RWPE1 (cell line): Measurements from ENCODE around the gene ARHGAP27.

ENCODE experiments used
- CTCF ChIA-PET: fragments of 350-600 bp; sonication (Branson Sonifier 250); formaldehyde crosslinking; extraction: SDS; loops from one replicate; lab custom pipeline; 2021; lab: Yijun Ruan, JAX
- POLR2A ChIA-PET: fragments of 400-600 bp; formaldehyde crosslinking; extraction: SDS; loops from one replicate; lab custom pipeline; 2020; ENCODE audit warnings: antibody characterized with exemption; ENCODE audit not compliant: low non-redundant PET; lab: Yijun Ruan, JAX
- DNase-seq: peaks from one replicate; pipeline ENCODE4 v3.0.0; 2012; ENCODE audit warnings: low spot score
- H3K27ac ChIP-seq: fragments of 450-650 bp; 2 replicates; pipeline ENCODE4 v1.5.1; 2017
- TF ChIP-seq, protein P1 (sequence below): fragments of 450-650 bp; conservative IDR thresholded peaks from 2 replicates; pipeline ENCODE4 v1.5.1; 2017; ENCODE audit warnings: low read depth, mild to moderate bottlenecking

Gene ARHGAP27

GRCh38 chr17:45357364-45357997 lies 75.2 kb downstream of the ARHGAP27 start:
- no peak overlapping the region for H3K27ac ChIP-seq
- TF ChIP-seq, protein P1, sequence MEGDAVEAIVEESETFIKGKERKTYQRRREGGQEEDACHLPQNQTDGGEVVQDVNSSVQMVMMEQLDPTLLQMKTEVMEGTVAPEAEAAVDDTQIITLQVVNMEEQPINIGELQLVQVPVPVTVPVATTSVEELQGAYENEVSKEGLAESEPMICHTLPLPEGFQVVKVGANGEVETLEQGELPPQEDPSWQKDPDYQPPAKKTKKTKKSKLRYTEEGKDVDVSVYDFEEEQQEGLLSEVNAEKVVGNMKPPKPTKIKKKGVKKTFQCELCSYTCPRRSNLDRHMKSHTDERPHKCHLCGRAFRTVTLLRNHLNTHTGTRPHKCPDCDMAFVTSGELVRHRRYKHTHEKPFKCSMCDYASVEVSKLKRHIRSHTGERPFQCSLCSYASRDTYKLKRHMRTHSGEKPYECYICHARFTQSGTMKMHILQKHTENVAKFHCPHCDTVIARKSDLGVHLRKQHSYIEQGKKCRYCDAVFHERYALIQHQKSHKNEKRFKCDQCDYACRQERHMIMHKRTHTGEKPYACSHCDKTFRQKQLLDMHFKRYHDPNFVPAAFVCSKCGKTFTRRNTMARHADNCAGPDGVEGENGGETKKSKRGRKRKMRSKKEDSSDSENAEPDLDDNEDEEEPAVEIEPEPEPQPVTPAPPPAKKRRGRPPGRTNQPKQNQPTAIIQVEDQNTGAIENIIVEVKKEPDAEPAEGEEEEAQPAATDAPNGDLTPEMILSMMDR = no peak
- POLR2A ChIA-PET = no interaction called here
- no peak for DNase-seq
- CTCF ChIA-PET = no interaction called here

DNA sequence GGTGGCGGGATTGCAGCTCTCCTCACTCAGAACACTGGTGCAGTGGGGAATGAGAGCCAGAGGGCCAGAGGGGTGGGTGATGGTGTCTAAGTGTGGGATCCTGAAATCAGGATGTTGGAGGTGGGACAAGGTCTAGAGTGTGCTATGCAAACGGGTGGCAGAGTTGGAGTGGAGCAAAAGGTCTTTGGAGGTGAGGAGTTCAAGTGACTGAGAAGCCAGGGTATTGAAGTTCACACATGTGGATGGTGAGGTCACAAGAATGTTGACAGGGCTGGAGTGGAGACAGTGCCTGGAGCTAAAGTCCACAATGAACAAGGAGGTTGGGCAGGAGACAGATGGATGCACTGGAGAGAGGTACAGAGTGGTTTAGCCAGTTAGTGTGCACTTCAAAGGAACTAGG lies 77.6 kb downstream of the ARHGAP27 start:
- DNase-seq = no peak
- H3K27ac ChIP-seq = no peak overlapping the region
- ChIA-PET POLR2A (interaction anchor here (0.6 kb wide), 1 partner anchor 1363 kb away, joined by 8 read pairs; no protein-coding TSS in a partner anchor), CTCF (no interaction called here)
- TF ChIP-seq, protein P1 = no peak

- TF ChIP-seq, protein P1 = no peak
- H3K27ac ChIP-seq = no peak overlapping the region
- no peak for DNase-seq
- ChIA-PET CTCF (no interaction called here), POLR2A (no interaction called here)
These were observed 79.6 kb downstream of the ARHGAP27 start for GRCh38 chr17:45353043-45353442.

DNA sequence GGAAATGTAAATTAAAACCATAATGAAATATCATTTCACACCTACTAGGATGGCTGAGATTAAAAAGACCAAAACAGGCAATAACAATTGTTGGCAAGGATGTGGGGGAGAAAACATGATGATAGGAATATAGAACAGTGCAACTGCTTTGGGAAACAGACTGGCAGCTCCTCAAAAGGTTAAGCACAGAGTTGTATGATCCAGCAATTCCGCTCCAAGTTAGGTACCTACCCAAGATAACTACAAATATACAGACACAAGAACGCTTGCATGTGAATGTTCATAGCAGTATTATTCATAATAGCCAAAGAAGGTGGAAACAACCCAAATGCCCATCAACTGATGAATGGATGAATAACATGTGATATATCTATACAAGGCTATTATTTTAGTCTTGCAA lies 80.8 kb downstream of the ARHGAP27 start:
- TF ChIP-seq, protein P1 = no peak
- ChIA-PET CTCF (interaction anchor here (0.5 kb wide), 1 partner anchor 1806 kb away, joined by 3 read pairs; no protein-coding TSS in a partner anchor), POLR2A (no interaction called here)
- no peak overlapping the region for H3K27ac ChIP-seq
- DNase-seq = no peak

DNA sequence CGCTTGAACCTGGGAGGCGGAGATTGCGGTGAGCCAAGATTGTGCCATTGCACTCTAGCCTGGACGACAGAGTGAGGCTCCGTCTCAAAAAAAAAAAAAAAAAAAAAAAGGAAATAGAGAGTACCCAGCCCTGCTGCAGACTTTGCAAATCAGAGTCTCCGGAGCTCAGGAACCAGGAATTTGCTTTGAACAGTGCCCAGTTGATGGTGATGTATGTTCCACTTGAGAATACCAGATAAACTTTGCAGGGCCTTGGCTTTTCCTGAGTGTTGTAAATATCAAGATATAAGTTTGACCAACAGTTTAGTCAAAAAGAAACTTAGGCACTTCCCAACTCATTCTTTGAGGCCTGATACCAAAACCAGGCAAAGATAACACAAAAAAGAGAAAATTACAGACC lies 85.2 kb downstream of the ARHGAP27 start:
- POLR2A ChIA-PET = no interaction called here

DNA sequence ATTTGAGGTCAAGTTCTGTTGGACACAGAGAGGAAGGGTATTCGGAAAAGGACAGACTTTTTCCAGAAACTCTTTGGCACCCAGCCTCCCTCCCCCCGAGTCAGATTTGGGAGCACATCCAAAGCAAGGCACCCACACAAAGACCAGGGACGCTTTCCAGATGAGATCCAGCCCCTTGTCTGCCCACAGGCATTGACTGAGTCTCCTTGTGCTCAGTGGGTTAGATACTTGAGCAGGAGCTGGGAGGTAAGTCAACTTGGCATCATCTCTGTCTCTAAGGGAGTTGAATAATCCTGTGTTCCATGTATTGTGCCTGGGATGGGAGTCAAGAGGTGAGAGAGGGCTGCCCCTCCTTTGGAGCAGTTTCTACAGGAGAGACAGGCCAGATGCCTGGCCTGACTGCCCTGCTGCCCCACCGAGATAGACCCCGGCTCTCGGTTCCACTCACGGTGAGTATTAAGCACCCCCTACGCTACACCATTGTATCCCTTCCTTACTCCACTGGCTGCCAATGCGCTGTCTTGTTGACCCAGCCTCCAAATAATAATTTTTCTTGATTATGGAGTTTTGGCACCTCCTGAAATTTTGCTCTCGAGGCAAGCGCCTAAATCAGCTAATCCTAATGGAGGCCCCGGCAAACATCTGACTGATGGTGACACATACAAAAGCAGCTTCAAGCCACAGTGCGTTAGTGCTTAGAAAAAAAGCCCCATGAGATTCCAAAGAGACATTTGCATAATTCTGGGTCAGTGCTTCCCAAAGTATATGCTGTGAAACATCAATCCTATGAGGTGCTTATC lies 86.3 kb downstream of the ARHGAP27 start:
- peak overlapping the region; percentile 72 for H3K27ac ChIP-seq
- CTCF ChIA-PET = interaction anchor here (0.7 kb wide), 1 partner anchor 566 kb away, joined by 3 read pairs; no protein-coding TSS in a partner anchor
- TF ChIP-seq, protein P1 = no peak
- POLR2A ChIA-PET = no interaction called here
- DNase-seq = no peak

More for the DNA sequence above, 85.2 kb downstream of the ARHGAP27 start:
- TF ChIP-seq, protein P1 = no peak
- DNase-seq = no peak
- CTCF ChIA-PET = interaction anchor here (0.6 kb wide), 1 partner anchor 12 kb away, joined by 4 read pairs; no protein-coding TSS in a partner anchor
- no peak overlapping the region for H3K27ac ChIP-seq
